Gastrocnemius medialis (tissue), 4 donors: ENCODE measurements around the gene CDC42BPA. TPM values are rescaled to one million over a fixed set of nuclear protein-coding genes. Genes with fewer than 3 reads are reported as not detected.

ENCODE experiments used
- ATAC-seq, 2 donors: fragments of 150-250 bp; one replicate each; pipeline ENCODE4 v1.9.1; 2016
- DNase-seq, 2 donors: peaks; one replicate each; pipeline ENCODE4 v3.0.0-alpha.2; 2019
- H3K27ac ChIP-seq, 4 donors: fragments of 200-600 bp; sonication (generic); 1 replicate in 1 of 4; 2 replicates in 3 of 4; pipeline ENCODE4 v1.5.1; 2016 to 2018; ENCODE audit warnings: mild to moderate bottlenecking in 2 of 4, moderate library complexity in 1 of 4
- H3K27me3 ChIP-seq, 3 donors: fragments of 200-600 bp; sonication (generic) in 2 of 3; 1 replicate in 1 of 3; 2 replicates in 2 of 3; pipeline versions ENCODE4 v1.5.1 to v1.6.0; 2016 to 2019; ENCODE audit warnings: mild to moderate bottlenecking in 1 of 3, moderate library complexity in 1 of 3
- H3K36me3 ChIP-seq, 2 donors: fragments of 200-600 bp; sonication (generic) in 1 of 2; one replicate each; pipeline ENCODE4 v1.5.1; 2017 to 2018
- H3K4me1 ChIP-seq, 2 donors: fragments of 200-600 bp; sonication (generic) in 1 of 2; one replicate each; pipeline ENCODE4 v1.5.1; 2016 to 2017; ENCODE audit warnings: mild to moderate bottlenecking in 2 of 2
- H3K4me3 ChIP-seq, 4 donors: fragments of 200-600 bp; sonication (generic) in 3 of 4; 1 replicate in 1 of 4; 2 replicates in 3 of 4; pipeline ENCODE4 v1.5.1; 2016 to 2019; ENCODE audit warnings: mild to moderate bottlenecking in 2 of 4
- H3K9me3 ChIP-seq, 3 donors: fragments of 200-600 bp; sonication (generic) in 2 of 3; 1 replicate in 1 of 3; 2 replicates in 2 of 3; pipeline ENCODE4 v1.5.1; 2016 to 2019
- CTCF ChIP-seq, 5 experiments: fragments of 450-650 bp in 3 of 5; fragments of 200-600 bp in 2 of 5; sonication (generic) in 2 of 5; IDR thresholded peaks in 4 of 5; conservative IDR thresholded peaks in 1 of 5; 1 replicate in 4 of 5; 2 replicates in 1 of 5; pipeline ENCODE4 v1.5.1; 2016 to 2019; ENCODE audit warnings: antibody characterized with exemption in 5 of 5, mild to moderate bottlenecking in 3 of 5, moderate library complexity in 3 of 5
- POLR2A ChIP-seq, 2 donors: fragments of 450-650 bp; IDR thresholded peaks; one replicate each; pipeline ENCODE4 v1.6.1; 2017; ENCODE audit warnings: antibody characterized with exemption in 2 of 2, mild to moderate bottlenecking in 2 of 2, moderate library complexity in 2 of 2
- in situ Hi-C, 4 donors: fragments of 200-750 bp; cut with MboI; loops; one replicate each; pipeline versions ENCODE4 v1.15.0 to v1.8.0; 2017; ENCODE audit warnings: low sequenced_read_pairs in 4 of 4
- intact Hi-C: fragments of 100-400 bp; cut with DNase I; formaldehyde crosslinking; loops from one replicate; pipeline ENCODE4 v1.15.1; 2023; ENCODE audit warnings: low total_unique reads
- total RNA-seq, 4 donors: library from RNA; depleted of rRNA; stranded (reverse); fragments of >200 nt; gene quantifications; one replicate each; pipeline versions ENCODE4 v1.1.0 to v1.2.3, GENCODE V29; 2016

The CDC42BPA gene
- total RNA-seq, 4 donors from 2014 or later, result 13.9 to 30.6 (median 16.6) TPM

- intact Hi-C loops, result no loop called here
These were observed 162.6 kb downstream of the CDC42BPA start for GRCh38 chr1:227155688-227156087.

GRCh38 chr1:227155004-227155403 is 163.3 kb downstream of the CDC42BPA start:
- ATAC-seq, result no peak
- intact Hi-C loops, result no loop called here
- H3K4me1 ChIP-seq, result peaks cover 5 to 12% of the 10 kb centered on the region in 2 donors
- no peaks in the 10 kb centered on the region for H3K27me3 ChIP-seq
- peaks cover 0 to 9% of the 10 kb centered on the region in 2 donors for H3K36me3 ChIP-seq
- no peak for DNase-seq
- H3K4me3 ChIP-seq, result no peak overlapping the region
- in situ Hi-C loops, result no loop called here
- TF ChIP-seq CTCF (IDR thresholded peaks at IDR 0.05 in 4 of 5, conservative IDR thresholded peaks at IDR 0.05 in 1 of 5) (no peak), POLR2A (IDR thresholded peaks at IDR 0.05) (no peak)
- H3K27ac ChIP-seq, result no peak overlapping the region
- H3K9me3 ChIP-seq, result no peaks in the 10 kb centered on the region

More at GRCh38 chr1:227155688-227156087, 162.6 kb downstream of the CDC42BPA start:
- TF ChIP-seq CTCF (IDR thresholded peaks at IDR 0.05 in 4 of 5, conservative IDR thresholded peaks at IDR 0.05 in 1 of 5) (no peak), POLR2A (IDR thresholded peaks at IDR 0.05) (no peak)
- H3K36me3 ChIP-seq, result peaks cover 0 to 13% of the 10 kb centered on the region in 2 donors
- no peaks in the 10 kb centered on the region for H3K9me3 ChIP-seq
- DNase-seq (no peak), ATAC-seq (no peak)
- H3K27me3 ChIP-seq, result no peaks in the 10 kb centered on the region
- no peak overlapping the region for H3K27ac ChIP-seq
- peaks cover 5 to 12% of the 10 kb centered on the region in 2 donors for H3K4me1 ChIP-seq
- in situ Hi-C loops, result no loop called here
- no peak overlapping the region for H3K4me3 ChIP-seq

GRCh38 chr1:227152525-227152924 is 165.8 kb downstream of the CDC42BPA start:
- intact Hi-C loops, result no loop called here
- H3K36me3 ChIP-seq, result no peaks in the 10 kb centered on the region
- H3K4me3 ChIP-seq, result no peak overlapping the region
- no peak overlapping the region for H3K27ac ChIP-seq
- H3K27me3 ChIP-seq, result no peaks in the 10 kb centered on the region
- no peak for ATAC-seq
- H3K9me3 ChIP-seq, result no peaks in the 10 kb centered on the region
- H3K4me1 ChIP-seq, result peaks cover 5 to 12% of the 10 kb centered on the region in 2 donors
- DNase-seq, result no peak
- TF ChIP-seq CTCF (IDR thresholded peaks at IDR 0.05 in 4 of 5, conservative IDR thresholded peaks at IDR 0.05 in 1 of 5) (no peak), POLR2A (IDR thresholded peaks at IDR 0.05) (no peak)
- in situ Hi-C loops, result no loop called here

- H3K27me3 ChIP-seq, result no peaks in the 10 kb centered on the region
- no peak overlapping the region for H3K4me3 ChIP-seq
- peaks cover 2 to 32% of the 10 kb centered on the region in 2 donors for H3K36me3 ChIP-seq
- intact Hi-C loops, result no loop called here
- in situ Hi-C loops, result loop anchor here in 3 of 4 donors (25.0 kb wide), 1 partner anchor 297 kb away; no protein-coding TSS in a partner anchor
- H3K27ac ChIP-seq, result no peak overlapping the region
- TF ChIP-seq CTCF (IDR thresholded peaks at IDR 0.05 in 4 of 5, conservative IDR thresholded peaks at IDR 0.05 in 1 of 5) (no peak), POLR2A (IDR thresholded peaks at IDR 0.05) (no peak)
- H3K4me1 ChIP-seq, result no peaks in the 10 kb centered on the region
- ATAC-seq (no peak), DNase-seq (no peak)
- no peaks in the 10 kb centered on the region for H3K9me3 ChIP-seq
These were observed 177.9 kb downstream of the CDC42BPA start for GRCh38 chr1:227140376-227140775.
